SK-N-DZ (cell line): ENCODE results near the gene NAGLU.
"Not testable (repeated sequence)": the region's sequence is repeated elsewhere in the genome, so short reads cannot be mapped to it uniquely, and the experiment has no call there.

ENCODE experiments used
- DNase-seq: peaks from one replicate; pipeline ENCODE4 v3.0.0-alpha.2; 2015; ENCODE audit warnings: low spot score

NAGLU gene

DNA sequence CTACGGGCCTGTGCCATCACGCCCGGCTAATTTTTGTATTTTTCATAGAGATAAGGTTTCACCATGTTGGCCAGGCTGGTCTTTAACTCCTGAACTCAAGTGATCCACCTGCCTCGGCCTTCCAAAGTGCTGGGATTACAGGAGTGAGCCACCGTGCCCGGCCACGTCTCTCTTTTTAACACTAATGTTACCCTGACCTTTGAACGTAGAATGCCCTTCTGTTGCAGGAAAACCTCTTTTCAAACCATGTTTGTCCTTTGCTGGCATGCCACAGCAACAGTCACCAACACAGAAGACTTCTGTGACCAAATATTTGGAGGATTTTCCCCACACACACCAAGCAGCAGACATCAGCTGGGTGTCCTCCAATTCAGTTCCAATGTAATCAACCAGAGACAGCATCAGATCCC, 8.8 kb downstream of the NAGLU start:
- DNase-seq: no peak

DNA sequence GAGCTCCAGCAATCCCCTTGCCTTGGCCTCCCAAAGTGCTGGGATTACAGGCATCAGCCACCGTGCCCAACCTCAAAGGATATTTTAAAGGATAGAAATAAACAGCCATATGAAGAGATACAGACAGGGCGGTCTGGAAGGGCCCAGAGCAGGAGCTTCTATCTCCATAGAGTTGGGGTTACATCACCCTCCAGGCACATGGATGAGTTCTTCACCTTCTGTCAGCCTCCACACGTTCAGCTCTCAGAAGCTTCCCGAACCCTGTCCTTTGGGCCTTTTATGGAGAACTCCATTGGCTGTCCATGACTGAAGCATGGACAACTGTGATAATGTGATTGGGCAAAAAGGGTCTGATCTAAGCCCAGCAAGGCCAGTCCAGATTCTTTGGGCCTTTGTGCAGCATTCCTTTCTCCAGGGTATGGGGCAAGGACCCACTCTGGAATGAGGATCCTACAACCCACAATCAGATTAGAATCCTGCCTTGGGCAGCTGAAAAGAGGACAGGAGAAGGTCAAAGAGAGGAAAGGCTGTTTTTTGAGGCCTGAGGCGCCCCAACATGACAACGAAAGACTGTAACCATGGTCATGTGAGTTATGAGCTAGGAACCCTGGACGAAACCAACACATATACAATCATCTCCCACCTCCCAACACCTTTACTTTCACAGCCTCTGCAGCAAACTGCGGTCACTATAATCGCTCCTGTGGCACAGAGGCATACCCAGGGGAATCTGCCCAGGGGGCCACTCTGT, 9.9 kb downstream of the NAGLU start:
- not testable (repeated sequence) for DNase-seq

DNA sequence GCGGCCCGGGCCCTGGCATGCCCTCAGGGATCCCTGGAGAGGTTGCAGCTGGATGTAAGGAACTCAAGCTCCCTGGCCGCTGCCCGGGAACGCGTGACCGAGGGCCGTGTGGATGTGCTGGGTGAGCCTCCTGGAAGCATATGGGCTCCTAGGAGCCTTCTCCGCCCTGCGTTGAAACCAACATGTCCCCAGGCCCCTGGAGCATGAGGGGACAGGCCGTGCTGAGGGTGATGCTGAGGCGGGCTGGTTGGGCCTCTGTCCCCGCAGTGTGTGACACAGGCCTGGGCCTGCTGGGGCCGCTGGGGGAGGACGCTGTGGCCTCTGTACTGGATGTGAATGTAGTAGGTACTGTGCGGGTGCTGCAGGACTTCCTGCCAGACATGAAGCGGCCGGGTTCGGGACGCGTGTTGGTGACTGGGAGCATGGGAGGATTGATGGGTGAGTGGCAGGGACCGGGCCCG, 11.0 kb downstream of the NAGLU start:
- DNase-seq: no peak

DNA sequence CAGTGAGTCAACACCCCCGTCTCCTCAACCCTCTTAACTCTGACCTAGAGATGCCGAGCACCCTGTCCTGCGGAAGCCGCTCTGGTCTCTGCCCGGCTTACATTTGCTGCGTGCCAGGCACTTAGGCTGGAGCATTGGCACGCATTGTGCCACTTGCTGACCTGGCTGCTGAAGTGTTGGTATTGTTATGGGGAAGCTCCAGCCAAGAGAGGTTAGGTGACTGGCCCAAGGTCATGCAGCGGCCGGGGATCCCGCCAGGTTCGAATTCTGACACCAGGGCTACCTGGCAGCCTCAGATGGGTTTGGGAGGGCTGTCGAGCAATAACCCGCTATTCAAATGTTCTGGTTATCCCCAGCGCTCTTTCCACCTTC, 11.6 kb downstream of the NAGLU start:
- no peak for DNase-seq

DNA sequence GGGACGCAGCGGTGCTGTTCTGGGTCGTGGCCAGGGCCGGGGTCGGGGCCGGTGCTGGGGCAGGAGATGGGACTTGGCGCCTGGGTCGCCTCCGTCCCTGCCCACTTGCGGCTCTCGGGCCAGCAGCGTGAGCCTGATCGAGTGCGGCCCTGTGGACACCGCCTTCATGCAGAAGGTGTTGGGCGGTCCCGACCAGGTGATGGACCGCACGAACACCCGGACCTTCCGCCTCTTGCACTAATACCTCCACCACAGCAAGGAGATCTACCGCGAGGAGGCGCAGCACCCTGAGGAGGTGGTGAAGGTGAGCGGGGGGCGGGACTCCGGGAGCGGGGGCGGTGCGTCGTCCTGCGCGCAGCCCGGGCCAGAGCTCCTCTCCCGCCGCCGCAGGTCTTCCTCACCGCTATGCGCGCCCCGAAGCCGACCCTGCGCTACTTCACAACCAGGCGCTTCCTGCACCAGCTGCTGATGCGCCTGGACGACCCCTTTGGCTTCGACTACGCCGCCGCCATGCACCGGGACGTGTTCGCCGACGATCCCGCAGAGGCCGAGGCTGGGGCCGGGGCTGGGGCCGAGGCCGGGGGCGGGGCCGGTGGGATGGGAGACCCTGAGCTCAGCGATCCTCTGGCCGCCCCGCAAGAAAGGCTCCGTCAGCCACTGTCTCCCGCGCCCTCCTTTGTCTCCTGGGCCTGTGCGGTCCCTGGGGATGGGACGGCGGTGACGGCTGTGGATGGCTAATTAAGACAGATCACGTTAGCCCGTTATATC, 12.2 kb downstream of the NAGLU start:
- DNase-seq: peak; percentile 87

DNA sequence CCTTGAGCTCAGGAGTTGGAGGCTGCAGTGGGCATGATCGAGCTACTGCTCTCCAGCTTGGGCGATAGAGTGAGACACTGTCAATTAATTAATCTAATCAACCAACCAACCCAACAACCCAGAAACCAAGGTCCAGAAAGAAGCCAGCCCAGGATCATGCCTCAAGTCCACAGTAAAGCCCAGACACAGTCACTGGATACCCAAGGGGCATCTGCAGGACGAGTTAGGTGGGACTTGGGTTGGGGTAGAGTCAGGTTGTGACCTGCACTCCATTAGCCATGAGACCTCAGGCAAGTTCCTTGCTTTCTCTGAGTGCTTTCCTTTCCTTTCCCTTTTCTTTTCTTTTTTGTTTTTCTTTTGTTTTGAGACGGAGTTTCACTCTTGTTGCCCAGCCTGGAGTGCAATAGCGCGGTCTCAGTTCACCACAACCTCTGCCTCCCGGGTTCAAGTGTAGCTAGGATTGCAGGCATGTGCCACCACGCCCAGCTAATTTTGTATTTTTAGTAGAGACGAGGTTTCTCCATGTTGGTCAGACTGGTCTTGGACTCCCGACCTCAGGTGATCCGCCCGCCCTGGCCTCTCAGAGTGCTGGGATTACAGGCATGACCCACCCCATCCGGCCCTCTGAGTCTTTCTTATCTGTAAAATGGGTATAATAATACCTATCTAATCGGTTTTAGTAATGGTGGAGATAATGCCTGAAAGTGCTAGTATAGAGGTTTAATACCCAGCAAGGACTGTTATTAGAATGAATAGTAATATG, 13.1 kb downstream of the NAGLU start:
- no peak for DNase-seq

DNA sequence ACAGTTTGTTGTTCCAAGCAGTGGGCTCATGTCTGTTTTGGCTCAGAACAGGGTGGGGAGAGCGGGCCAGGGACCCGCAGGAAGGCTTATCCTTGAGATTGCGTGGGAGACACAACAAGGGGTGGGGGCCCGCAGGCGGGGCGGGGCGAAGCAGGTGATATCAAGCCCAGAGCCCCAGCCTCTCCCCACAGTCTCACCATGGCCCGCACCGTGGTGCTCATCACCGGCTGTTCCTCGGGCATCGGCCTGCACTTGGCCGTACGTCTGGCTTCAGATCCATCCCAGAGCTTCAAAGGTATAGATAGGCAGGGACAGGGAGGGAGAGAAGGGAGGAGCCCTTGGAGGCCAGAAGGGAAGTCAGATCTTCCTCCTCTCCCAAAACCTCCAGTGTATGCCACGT, 16.7 kb downstream of the NAGLU start, which contains the start of gene HSD17B1:
TSS of gene HSD17B1 (plus strand) at position 188 of the 400 bp plus-strand sequence. CDS start at position 199, 11 bp downstream.
- not testable (repeated sequence) for DNase-seq

DNA sequence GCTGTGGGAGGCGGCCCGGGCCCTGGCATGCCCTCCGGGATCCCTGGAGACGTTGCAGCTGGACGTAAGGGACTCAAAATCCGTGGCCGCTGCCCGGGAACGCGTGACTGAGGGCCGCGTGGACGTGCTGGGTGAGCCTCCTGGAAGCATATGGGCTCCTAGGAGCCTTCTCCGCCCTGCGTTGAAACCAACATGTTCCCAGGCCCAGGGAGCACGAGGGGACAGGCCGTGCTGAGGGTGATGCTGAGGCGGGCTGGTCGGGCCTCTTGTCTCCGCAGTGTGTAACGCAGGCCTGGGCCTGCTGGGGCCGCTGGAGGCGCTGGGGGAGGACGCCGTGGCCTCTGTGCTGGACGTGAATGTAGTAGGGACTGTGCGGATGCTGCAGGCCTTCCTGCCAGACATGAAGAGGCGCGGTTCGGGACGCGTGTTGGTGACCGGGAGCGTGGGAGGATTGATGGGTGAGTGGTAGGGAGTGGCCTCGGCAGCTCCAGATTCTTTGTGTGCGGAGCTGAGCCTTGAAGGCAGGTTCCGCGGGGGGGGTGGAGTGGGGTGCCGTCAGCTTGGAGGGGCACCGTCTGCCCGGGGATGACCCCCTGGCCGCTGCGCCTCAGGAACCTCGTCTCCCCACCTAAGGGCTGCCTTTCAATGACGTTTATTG, 17.2 kb downstream of the NAGLU start:
- peak; percentile 47 for DNase-seq

DNA sequence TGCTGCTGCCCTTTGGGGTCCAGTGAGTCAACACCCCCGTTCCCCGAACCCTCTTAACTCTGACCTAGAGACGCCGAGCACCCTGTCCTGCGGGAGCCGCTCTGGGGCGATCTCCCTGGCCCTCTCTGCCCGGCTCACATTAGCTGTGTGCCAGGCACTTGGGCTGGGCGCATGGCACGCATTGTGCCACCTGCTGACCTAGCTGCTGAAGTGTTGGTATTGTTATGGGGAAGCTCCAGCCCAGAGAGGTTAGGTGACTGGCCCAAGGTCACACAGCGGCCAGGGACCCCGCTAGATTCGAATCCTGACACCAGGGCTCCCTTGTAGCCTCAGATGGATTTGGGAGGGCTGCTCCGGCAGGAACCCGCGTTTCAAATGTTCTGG, 17.8 kb downstream of the NAGLU start:
- DNase-seq: no peak

DNA sequence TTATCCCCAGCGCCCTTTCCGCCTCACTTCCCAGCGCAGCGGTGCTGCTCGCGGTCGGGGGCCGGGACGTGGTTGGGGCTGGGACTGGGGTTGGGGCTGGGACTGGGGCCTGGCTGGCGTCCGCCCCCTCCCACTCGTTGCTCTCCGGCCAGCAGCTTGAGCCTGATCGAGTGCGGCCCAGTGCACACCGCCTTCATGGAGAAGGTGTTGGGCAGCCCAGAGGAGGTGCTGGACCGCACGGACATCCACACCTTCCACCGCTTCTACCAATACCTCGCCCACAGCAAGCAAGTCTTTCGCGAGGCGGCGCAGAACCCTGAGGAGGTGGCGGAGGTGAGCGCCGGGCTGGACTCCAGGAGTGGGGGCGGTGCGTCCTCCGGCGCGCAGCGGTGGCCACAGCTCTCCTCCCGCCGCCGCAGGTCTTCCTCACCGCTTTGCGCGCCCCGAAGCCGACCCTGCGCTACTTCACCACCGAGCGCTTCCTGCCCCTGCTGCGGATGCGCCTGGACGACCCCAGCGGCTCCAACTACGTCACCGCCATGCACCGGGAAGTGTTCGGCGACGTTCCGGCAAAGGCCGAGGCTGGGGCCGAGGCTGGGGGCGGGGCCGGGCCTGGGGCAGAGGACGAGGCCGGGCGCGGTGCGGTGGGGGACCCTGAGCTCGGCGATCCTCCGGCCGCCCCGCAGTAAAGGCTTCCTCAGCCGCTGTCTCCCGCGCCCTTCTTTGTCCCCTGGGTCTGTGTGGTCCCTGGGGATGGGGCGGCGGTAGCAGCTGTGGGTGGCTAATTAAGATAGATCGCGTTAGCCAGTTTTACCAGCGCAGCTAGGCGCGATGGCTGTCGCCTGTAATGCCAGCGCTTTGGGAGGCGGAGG, 18.4 kb downstream of the NAGLU start:
- peak; percentile 91 for DNase-seq

DNA sequence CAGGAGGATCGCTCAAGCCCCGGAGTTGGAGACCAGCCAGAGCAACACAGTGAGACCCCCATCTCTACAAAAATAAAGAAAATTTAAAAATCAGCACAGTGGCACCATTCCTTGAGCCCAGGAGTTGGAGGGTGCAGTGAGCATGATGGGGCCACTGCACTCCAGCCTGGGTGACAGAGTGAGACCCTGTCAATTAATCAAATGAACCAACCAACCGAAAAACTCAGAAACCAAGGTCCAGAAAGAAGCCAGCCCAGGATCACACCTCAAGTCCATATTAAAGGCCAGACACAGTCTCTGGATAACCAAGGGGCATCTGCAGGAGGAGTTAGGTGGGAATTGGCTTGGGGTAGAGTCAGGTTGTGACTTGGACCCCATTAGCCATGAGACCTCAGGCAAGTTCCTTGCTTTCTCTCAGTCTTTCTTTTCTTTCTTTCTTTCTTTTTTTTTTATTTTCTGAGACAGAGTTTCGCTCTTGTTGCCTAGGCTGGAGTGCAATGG, 19.1 kb downstream of the NAGLU start:
- DNase-seq: no peak

DNA sequence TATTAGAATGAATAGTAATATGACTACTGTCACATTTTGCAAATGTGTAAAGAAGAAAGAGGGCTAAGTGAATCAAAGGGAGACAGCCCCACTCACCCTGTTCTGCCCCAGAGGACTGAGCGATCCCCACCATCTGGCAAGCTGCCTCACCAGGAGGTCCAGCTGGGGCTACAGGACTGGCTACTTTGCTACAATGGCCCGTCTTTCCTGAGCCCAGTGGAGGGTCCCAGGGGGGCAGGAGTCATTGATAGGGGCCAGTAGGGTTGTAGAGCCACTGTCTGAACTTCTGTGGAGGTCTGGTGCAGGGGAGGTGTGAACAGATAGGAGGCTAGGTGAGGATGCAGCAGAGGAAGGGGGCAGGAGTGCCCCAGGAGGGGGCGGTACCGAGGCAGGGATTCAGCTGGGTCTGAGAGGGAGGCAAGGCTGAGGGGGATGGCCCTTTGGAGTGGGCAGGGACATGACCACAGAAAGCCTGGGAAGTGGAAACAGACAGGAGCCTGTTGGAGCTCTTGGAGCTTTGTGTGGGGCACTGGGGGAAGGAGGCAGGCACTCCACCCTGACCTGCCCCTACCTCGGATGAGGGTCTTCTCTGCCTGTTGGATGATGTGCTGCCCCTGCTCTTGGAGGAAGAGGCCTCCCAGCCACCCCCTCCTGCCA, 20.0 kb downstream of the NAGLU start:
- DNase-seq: not testable (repeated sequence)

DNA sequence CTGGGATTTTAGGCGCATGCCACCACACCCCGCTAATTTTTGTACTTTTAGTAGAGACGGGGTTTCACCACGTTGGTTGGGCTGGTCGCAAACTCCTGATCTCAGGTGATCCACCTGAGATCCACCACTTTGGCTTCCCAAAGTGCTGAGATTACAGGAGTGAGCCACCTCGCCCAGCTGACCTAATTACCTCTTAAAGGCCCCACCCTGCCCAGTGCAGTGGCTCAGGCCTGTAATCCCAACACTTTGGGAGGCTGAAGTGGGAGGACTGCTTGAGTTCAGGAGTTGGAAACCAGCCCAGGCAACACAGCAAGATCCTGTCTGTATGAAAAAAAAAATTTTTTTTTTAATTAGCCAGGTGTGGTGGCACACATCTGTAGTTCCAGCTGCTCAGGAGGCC, 23.0 kb downstream of the NAGLU start:
- no peak for DNase-seq

DNA sequence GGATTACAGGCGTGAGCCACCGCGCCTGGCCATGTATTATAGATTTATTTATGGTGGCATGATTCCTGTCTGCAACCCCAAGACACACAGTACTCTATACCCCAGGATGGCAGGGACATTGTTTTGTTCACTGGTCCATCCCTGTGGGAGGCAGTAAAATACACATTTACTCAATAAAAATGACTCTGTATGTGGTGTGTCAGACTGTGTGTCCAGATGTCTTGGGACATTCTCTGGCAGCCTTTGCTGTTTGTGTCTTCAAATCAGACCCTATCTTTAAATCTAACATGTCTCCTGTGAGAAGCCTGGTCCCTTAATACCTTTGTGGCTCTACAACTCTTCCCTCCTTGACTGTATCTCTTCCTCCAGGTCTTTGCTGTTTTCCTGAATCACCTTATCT, 24.2 kb downstream of the NAGLU start:
- DNase-seq: peak; percentile 53

DNA sequence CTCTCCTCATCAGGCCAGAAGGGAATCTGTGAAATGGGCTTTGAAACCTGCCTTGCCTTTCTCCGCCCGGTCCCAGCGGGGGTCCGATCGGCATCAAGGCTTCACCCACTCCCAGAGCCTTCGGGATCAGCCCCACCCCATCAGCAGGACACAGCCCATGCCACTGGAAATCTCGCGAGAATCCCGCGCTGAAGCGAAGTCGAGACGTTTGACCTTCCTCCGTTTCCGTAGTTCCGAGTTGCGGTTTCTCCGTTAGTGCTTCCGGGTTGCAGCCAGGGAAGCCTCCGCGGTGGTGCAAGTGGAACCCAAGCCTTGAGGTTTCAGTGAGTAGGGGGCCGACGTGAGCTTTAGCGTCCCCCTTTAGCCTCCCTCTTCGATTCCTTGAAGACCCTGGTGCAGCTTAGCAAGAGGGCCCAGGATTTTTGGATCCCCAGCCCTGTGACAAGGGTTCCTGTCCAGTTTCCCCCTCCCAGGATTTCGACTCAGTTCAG, 25.9 kb downstream of the NAGLU start, which contains the start of gene COASY:
TSS of gene COASY (plus strand) at position 252 of the 491 bp plus-strand sequence. CDS start 475 bp downstream, outside the sequence.
- peak; percentile 99 for DNase-seq

DNA sequence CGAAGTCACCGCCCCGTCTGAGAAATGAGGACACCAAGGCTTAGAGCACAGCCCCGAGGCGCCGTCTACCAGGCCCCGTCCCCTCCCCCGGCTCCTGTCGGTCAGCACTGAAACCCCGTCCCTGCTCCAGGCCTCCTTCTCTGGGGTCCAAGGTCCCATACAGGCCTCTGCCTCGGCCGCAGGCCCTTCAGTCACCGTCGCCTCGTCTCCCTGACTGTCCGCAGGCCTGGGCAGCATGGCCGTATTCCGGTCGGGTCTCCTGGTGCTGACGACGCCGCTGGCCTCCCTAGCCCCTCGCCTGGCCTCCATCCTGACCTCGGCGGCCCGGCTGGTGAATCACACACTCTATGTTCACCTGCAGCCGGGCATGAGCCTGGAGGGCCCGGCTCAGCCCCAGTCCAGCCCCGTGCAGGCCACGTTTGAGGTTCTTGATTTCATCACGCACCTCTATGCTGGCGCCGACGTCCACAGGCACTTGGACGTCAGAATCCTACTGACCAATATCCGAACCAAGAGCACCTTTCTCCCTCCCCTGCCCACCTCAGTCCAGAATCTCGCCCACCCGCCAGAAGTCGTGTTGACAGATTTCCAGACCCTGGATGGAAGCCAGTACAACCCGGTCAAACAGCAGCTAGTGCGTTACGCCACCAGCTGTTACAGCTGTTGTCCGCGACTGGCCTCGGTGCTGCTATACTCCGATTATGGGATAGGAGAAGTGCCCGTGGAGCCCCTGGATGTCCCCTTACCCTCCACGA, 26.5 kb downstream of the NAGLU start:
- DNase-seq: no peak

DNA sequence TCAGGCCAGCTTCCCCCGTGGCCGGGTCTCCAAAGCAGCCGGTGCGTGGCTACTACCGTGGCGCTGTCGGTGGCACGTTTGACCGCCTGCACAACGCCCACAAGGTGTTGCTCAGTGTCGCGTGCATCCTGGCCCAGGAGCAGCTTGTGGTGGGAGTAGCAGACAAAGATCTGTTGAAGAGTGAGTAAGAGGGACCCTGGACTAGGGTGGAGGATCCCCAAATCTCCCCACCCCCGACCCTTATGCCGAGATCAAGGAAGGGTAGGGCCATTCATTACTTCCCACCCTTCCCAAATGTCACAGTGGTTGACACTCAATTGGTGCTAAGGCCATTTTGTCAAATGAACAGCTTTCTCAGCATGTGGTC, 27.1 kb downstream of the NAGLU start:
- DNase-seq: no peak

DNA sequence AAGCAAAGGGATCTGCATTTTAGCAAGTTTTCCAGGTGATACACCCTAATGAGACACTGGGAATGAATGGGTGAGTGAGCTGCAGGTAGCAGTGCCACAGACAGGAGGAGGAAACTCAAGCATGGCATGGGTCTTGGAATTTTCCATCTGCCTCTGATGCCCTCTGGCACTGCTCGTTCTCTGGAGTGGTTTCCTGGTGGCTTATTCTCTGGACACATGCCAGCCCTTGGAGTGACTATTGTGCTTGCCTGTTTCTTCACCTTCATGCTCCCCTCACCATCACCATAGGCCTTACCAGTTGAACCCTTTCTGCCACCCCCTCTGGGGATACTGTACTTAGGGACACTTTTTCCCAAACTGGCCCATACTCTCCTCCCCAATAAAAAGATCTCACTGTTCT, 27.5 kb downstream of the NAGLU start:
- DNase-seq: no peak

DNA sequence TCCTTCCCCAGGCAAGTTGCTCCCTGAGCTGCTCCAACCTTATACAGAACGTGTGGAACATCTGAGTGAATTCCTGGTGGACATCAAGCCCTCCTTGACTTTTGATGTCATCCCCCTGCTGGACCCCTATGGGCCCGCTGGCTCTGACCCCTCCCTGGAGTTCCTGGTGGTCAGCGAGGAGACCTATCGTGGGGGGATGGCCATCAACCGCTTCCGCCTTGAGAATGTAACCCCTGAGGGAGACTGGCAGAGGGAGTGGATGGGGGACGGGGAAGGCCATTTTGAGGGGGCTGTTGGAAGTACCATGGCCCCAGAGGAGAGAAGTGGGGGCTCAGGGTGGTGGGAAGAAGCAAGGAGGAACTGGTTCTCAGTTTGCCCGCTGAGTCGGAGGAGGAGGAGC, 27.9 kb downstream of the NAGLU start:
- no peak for DNase-seq
